Neural progenitor cell (in vitro differentiated cells): ENCODE measurements around the gene HNRNPCL1. TPM values are rescaled to one million over a fixed set of nuclear protein-coding genes. Genes with fewer than 3 reads are reported as not detected.

Source experiments
- DNase-seq: peaks from one replicate; pipeline ENCODE4 v3.0.0-alpha.2; 2016; ENCODE audit warnings: low spot score
- H2AFZ ChIP-seq: fragments of 200-600 bp; sonication (generic); replicated peaks from 2 replicates; pipeline ENCODE4 v1.6.1; 2016; ENCODE audit warnings: antibody characterized with exemption
- H3F3A ChIP-seq: fragments of 200-600 bp; sonication (generic); 2 replicates; pipeline ENCODE4 v1.6.1; 2016; ENCODE audit warnings: antibody characterized with exemption, low read depth
- H3K27ac ChIP-seq: fragments of 200-600 bp; sonication (generic); 2 replicates; pipeline ENCODE4 v1.5.1; 2016; ENCODE audit warnings: mild to moderate bottlenecking
- H3K27me3 ChIP-seq: fragments of 200-600 bp; sonication (generic); 2 replicates; pipeline ENCODE4 v1.6.1; 2016; ENCODE audit warnings: mild to moderate bottlenecking, moderate library complexity
- H3K36me3 ChIP-seq: fragments of 200-600 bp; sonication (generic); 2 replicates; pipeline ENCODE4 v1.5.1; 2016
- H3K4me1 ChIP-seq: fragments of 200-600 bp; sonication (generic); 2 replicates; pipeline ENCODE4 v1.6.1; 2016; ENCODE audit warnings: mixed run types
- H3K4me2 ChIP-seq: fragments of 200-600 bp; sonication (generic); 2 replicates; pipeline ENCODE4 v1.6.1; 2016
- H3K4me3 ChIP-seq: fragments of 200-600 bp; sonication (generic); 2 replicates; pipeline ENCODE4 v1.5.1; 2016
- H3K79me2 ChIP-seq: fragments of 200-600 bp; sonication (generic); 2 replicates; pipeline ENCODE4 v1.6.1; 2016; ENCODE audit warnings: low read depth
- H3K9ac ChIP-seq: fragments of 200-600 bp; sonication (generic); 2 replicates; pipeline ENCODE4 v1.6.1; 2016
- H3K9me3 ChIP-seq: fragments of 200-600 bp; sonication (generic); 2 replicates; pipeline ENCODE4 v1.5.1; 2016; ENCODE audit warnings: low read depth
- H4K20me1 ChIP-seq: fragments of 200-600 bp; sonication (generic); 2 replicates; pipeline ENCODE4 v1.6.1; 2016; ENCODE audit warnings: low read depth
- H3K27ac Mint-ChIP-seq: 3 replicates; pipeline ENCODE4 v1.8.0; 2021; ENCODE audit warnings: mixed read lengths
- H3K27me3 Mint-ChIP-seq: 2 replicates; pipeline ENCODE4 v1.8.0; 2022; ENCODE audit warnings: low read depth, mild to moderate bottlenecking, inconsistent platforms, moderate library complexity, mixed read lengths; ENCODE audit not compliant: insufficient read depth
- H3K36me3 Mint-ChIP-seq: 3 replicates; pipeline ENCODE4 v1.8.0; 2021; ENCODE audit warnings: mixed read lengths
- H3K4me1 Mint-ChIP-seq: 3 replicates; pipeline ENCODE4 v1.8.0; 2021; ENCODE audit warnings: mixed read lengths
- H3K4me3 Mint-ChIP-seq: 3 replicates; pipeline ENCODE4 v1.8.0; 2021; ENCODE audit warnings: mild to moderate bottlenecking, moderate library complexity, mixed read lengths
- H3K9me3 Mint-ChIP-seq: 3 replicates; pipeline ENCODE4 v1.8.0; 2020; ENCODE audit warnings: mixed read lengths
- EZH2 ChIP-seq: fragments of 200-600 bp; sonication (generic); IDR thresholded peaks from 2 replicates; pipeline ENCODE4 v1.6.1; 2017; ENCODE audit warnings: antibody characterized with exemption, mild to moderate bottlenecking, moderate library complexity
- EZH2phosphoT487 ChIP-seq: fragments of 200-600 bp; sonication (generic); IDR thresholded peaks from 2 replicates; pipeline ENCODE4 v1.6.1; 2017; ENCODE audit warnings: antibody characterized with exemption
- total RNA-seq: library from RNA; depleted of rRNA; stranded (reverse); fragments of >200 nt; gene quantifications from 2 replicates; pipeline ENCODE4 v1.2.3, GENCODE V29; 2015; ENCODE audit warnings: low replicate concordance
- TF ChIP-seq, protein P1 (sequence below): fragments of 200-600 bp; sonication (generic); IDR thresholded peaks from 2 replicates; pipeline ENCODE4 v1.5.1; 2017; ENCODE audit warnings: antibody characterized with exemption, mild to moderate bottlenecking

The HNRNPCL1 gene
- total RNA-seq, 1 donor from 2014 or later = not detected

DNA sequence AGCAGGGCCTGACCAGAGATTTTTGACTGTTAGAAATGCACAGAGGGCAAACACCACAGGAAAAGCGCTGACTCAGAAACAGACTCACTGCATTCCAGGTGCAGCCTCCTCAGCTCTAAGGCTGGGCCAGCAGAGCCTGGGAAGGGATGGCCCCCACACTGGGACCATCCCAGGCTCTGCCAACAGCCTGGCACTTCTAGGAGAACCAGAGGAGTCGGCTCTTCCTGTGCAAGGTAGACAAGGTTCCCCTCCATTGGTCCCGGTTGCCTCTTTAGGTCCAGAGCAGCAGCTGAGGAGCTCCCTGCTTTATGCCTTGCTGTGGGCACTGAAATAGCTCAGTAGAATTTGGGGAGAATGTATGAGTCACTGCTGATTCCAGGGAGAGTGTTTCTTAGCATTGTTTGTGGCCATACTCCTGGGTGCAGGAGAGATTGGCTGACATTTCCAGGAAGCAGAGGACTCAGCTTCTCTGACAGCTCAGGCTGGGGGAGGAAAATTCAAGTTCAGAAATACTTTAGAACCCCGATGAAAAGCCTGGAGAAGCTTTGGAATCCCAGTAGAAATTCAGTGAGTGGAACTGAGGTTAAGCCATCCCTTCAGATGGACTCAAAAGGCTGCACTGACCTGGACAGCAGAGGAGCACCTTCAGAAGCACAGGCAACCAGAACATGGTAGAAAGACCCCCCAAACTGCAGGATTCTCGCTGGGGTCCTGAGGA lies 37.7 kb downstream of the HNRNPCL1 start:
- TF ChIP-seq, protein P1, sequence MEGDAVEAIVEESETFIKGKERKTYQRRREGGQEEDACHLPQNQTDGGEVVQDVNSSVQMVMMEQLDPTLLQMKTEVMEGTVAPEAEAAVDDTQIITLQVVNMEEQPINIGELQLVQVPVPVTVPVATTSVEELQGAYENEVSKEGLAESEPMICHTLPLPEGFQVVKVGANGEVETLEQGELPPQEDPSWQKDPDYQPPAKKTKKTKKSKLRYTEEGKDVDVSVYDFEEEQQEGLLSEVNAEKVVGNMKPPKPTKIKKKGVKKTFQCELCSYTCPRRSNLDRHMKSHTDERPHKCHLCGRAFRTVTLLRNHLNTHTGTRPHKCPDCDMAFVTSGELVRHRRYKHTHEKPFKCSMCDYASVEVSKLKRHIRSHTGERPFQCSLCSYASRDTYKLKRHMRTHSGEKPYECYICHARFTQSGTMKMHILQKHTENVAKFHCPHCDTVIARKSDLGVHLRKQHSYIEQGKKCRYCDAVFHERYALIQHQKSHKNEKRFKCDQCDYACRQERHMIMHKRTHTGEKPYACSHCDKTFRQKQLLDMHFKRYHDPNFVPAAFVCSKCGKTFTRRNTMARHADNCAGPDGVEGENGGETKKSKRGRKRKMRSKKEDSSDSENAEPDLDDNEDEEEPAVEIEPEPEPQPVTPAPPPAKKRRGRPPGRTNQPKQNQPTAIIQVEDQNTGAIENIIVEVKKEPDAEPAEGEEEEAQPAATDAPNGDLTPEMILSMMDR = no peak
- TF ChIP-seq EZH2phosphoT487 = no peak
- TF ChIP-seq EZH2 = no peak
- Histone ChIP-seq H2AFZ (no peak overlapping the region), H3K4me2 (no peak overlapping the region), H3K27me3 (no peaks in the 10 kb centered on the region), H3K9me3 (no peaks in the 10 kb centered on the region), H4K20me1 (no peaks in the 10 kb centered on the region), H3K27ac (no peak overlapping the region), H3K4me1 (no peaks in the 10 kb centered on the region), H3K9ac (no peak overlapping the region), H3F3A (no peaks in the 10 kb centered on the region), H3K4me3 (no peak overlapping the region), H3K36me3 (no peaks in the 10 kb centered on the region), H3K79me2 (no peaks in the 10 kb centered on the region)
- peaks cover 6% of the 10 kb centered on the region for H3K9me3 Mint-ChIP-seq
- peaks cover 10% of the 10 kb centered on the region for H3K27me3 Mint-ChIP-seq
- no peaks in the 10 kb centered on the region for H3K36me3 Mint-ChIP-seq
- no peak for DNase-seq
- no peak overlapping the region for H3K27ac Mint-ChIP-seq
- H3K4me3 Mint-ChIP-seq = no peak overlapping the region
- no peaks in the 10 kb centered on the region for H3K4me1 Mint-ChIP-seq

DNA sequence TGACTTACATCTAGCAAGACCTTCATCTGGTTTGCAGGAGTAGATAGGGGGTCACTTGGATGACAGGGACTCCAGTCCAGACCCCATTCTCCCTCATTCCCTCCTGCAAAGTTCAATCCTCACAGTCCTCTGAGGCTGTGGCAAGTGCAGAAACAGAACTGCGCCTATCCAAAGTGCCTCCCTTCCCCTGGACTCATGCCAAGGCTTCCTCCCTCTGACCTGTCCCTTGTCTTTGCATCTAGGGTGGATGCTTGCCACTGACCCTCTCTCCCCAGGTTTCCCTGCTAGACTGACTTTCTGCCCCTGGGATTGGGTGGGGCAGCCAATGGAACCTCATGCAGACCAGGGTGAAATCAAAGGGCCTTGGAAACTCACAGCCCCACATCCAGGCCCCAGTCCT lies 38.6 kb downstream of the HNRNPCL1 start:
- H3K9ac ChIP-seq = no peak overlapping the region
- H3K4me3 Mint-ChIP-seq = no peak overlapping the region
- no peak for DNase-seq
- no peaks in the 10 kb centered on the region for H3F3A ChIP-seq
- H3K4me3 ChIP-seq = no peak overlapping the region
- H3K9me3 ChIP-seq = no peaks in the 10 kb centered on the region
- TF ChIP-seq EZH2phosphoT487 (no peak), EZH2 (no peak)
- TF ChIP-seq, protein P1 = no peak
- peaks cover 10% of the 10 kb centered on the region for H3K27me3 Mint-ChIP-seq
- H3K36me3 Mint-ChIP-seq = no peaks in the 10 kb centered on the region
- peaks cover 9% of the 10 kb centered on the region for H3K9me3 Mint-ChIP-seq
- no peak overlapping the region for H3K27ac Mint-ChIP-seq
- H3K27me3 ChIP-seq = no peaks in the 10 kb centered on the region
- H3K4me1 ChIP-seq = no peaks in the 10 kb centered on the region
- no peak overlapping the region for H3K27ac ChIP-seq
- no peak overlapping the region for H2AFZ ChIP-seq
- H3K79me2 ChIP-seq = no peaks in the 10 kb centered on the region
- no peaks in the 10 kb centered on the region for H3K4me1 Mint-ChIP-seq
- no peaks in the 10 kb centered on the region for H4K20me1 ChIP-seq
- no peak overlapping the region for H3K4me2 ChIP-seq
- H3K36me3 ChIP-seq = no peaks in the 10 kb centered on the region

DNA sequence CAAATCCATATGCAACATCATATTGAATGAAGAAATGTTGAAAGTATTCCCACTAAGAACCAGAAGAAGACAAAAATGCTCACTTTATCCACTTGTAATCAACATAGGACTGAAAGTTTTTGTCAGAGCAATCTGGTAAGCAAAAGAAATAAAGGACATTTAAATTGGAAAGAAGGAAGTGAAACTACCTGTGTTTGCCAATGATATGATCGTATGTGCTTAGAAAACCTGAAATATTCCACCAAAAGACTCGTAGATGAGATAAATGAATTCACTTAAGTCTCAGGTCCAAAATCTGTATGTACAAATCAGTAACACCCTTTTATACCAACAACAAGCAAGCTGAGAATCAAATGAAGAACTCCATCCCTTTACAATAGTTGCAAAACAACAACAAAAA lies 48.8 kb downstream of the HNRNPCL1 start:
- Mint-ChIP-seq H3K4me1 (no peaks in the 10 kb centered on the region), H3K27ac (no peak overlapping the region), H3K27me3 (peaks cover 2% of the 10 kb centered on the region), H3K36me3 (no peaks in the 10 kb centered on the region), H3K4me3 (no peak overlapping the region), H3K9me3 (peaks cover 7% of the 10 kb centered on the region)
- no peak for DNase-seq
- no peak overlapping the region for H3K9ac ChIP-seq
- no peak overlapping the region for H3K27ac ChIP-seq
- H3K36me3 ChIP-seq = no peaks in the 10 kb centered on the region
- H3K4me1 ChIP-seq = no peaks in the 10 kb centered on the region
- H2AFZ ChIP-seq = no peak overlapping the region
- TF ChIP-seq EZH2phosphoT487 = no peak
- no peaks in the 10 kb centered on the region for H3K9me3 ChIP-seq
- H3K79me2 ChIP-seq = no peaks in the 10 kb centered on the region
- H3K4me2 ChIP-seq = no peak overlapping the region
- H3K4me3 ChIP-seq = no peak overlapping the region
- no peaks in the 10 kb centered on the region for H3K27me3 ChIP-seq
- H3F3A ChIP-seq = no peaks in the 10 kb centered on the region
- no peaks in the 10 kb centered on the region for H4K20me1 ChIP-seq

DNA sequence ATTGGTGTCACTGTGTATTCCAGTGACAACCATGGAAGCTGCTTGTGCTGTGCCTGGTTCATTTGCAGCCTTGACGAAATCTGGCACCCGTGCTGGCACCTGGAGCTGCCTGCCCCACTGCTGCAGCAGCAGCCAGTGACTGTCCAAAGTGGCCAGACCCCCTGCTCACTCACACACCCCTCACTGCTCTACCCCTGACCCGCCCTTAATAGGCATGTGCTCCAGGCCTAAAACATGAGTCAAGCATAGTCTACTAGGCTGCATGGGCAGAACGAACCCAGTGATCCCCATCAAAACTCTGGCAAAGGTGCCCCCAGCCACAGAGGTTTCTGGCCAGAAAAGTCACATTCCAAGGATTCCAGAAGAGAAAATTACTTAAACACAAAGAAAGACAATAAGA lies 49.6 kb downstream of the HNRNPCL1 start:
- no peak overlapping the region for H2AFZ ChIP-seq
- H3K9me3 ChIP-seq = no peaks in the 10 kb centered on the region
- no peaks in the 10 kb centered on the region for H3K36me3 ChIP-seq
- H3K4me1 Mint-ChIP-seq = no peaks in the 10 kb centered on the region
- H3K4me1 ChIP-seq = no peaks in the 10 kb centered on the region
- DNase-seq = no peak
- peaks cover 5% of the 10 kb centered on the region for H3K9me3 Mint-ChIP-seq
- H4K20me1 ChIP-seq = no peaks in the 10 kb centered on the region
- H3K9ac ChIP-seq = no peak overlapping the region
- no peaks in the 10 kb centered on the region for H3K36me3 Mint-ChIP-seq
- TF ChIP-seq EZH2 (no peak), EZH2phosphoT487 (no peak)
- TF ChIP-seq, protein P1 = no peak
- H3K27me3 Mint-ChIP-seq = peaks cover 2% of the 10 kb centered on the region
- H3K27me3 ChIP-seq = no peaks in the 10 kb centered on the region
- H3K27ac Mint-ChIP-seq = no peak overlapping the region
- no peak overlapping the region for H3K27ac ChIP-seq
- H3K79me2 ChIP-seq = no peaks in the 10 kb centered on the region
- H3K4me3 ChIP-seq = no peak overlapping the region
- no peak overlapping the region for H3K4me3 Mint-ChIP-seq
- no peaks in the 10 kb centered on the region for H3F3A ChIP-seq
- no peak overlapping the region for H3K4me2 ChIP-seq
